HEK293 (cell line): ENCODE data around the gene GRK5.

Experiments used
- CTCF ChIP-seq: fragments of 450-650 bp; formaldehyde crosslinking; IDR thresholded peaks from 2 replicates; pipeline ENCODE4 v1.5.1; 2016; ENCODE audit warnings: missing biosample characterization, missing genetic modification characterization
- PRDM10 ChIP-seq: fragments of 450-650 bp; formaldehyde crosslinking; IDR thresholded peaks from 2 replicates; pipeline ENCODE4 v1.5.1; 2016; ENCODE audit warnings: missing biosample characterization, missing genetic modification characterization
- ZNF341 ChIP-seq: fragments of 450-650 bp; formaldehyde crosslinking; IDR thresholded peaks from 2 replicates; pipeline ENCODE4; 2016; ENCODE audit warnings: low read depth, missing biosample characterization, missing genetic modification characterization
- ZNF510 ChIP-seq: fragments of 450-650 bp; formaldehyde crosslinking; IDR thresholded peaks from 2 replicates; pipeline ENCODE4 v1.5.1; 2018; ENCODE audit warnings: mild to moderate bottlenecking, missing genetic modification characterization, missing biosample characterization; ENCODE audit not compliant: insufficient replicate concordance

- TF ChIP-seq ZNF341 = no peak
- TF ChIP-seq ZNF510 (tag by site-specific recombination) = no peak
- no peak for TF ChIP-seq PRDM10 (tag by site-specific recombination)
- no peak for TF ChIP-seq CTCF (tag by site-specific recombination)
These were observed 106.7 kb downstream of the GRK5 start for GRCh38 chr10:119314061-119314460.
